ENCODE measurements around the gene PCLO. TPM values are rescaled to one million over a fixed set of nuclear protein-coding genes. Genes with fewer than 3 reads are reported as not detected.

The PCLO gene
- total and polyA plus RNA-seq, 2 of the 4 experiments (the other 2 are of a cell fraction): under 0.01 to 0.05 TPM

DNA sequence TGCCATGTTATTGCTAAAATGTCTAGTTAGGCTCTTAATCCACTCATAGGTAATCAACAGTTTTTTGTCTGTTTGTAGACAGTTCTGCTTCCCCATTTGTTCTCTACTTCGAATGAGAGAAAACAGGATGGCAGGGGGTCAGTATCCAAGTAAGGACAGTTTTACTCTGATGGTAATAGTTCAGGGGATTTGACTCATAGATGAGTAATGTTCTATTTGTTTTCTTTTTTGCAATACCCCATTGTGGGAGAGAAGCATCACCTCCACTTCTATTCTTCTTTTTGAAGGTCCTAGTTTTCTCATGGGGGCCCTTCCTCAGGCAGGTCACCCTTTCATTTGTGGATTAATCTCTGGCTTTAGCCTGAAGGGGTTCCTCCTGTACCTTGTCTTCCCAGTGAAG is 13.9 kb downstream of the PCLO start:
- WGBS, 2 experiments (ENCODE audit: extremely low coverage in 2 of 2, insufficient read length in 1 of 2): no CpG with 5 or more reads among the region's 1 CpG
- no peak overlapping the region for H2BK15ac ChIP-seq (ENCODE audit: low read depth, low read length)
- H2BK120ac ChIP-seq (ENCODE audit: low read depth, low read length): no peak overlapping the region
- no TSS peak for BruUV-seq (replicated peaks)
- dilution Hi-C loops (cut with HindIII; ENCODE audit: low sequenced_read_pairs, unreplicated experiment): no loop called here
- in situ Hi-C loops (cut with MboI; ENCODE audit: low sequenced_read_pairs): no loop called here
- H3K79me1 ChIP-seq (ENCODE audit: low read depth in 1 of 2, low read length in 2 of 2): no peaks in the 10 kb centered on the region
- no peak for TF ChIP-seq POLR2A (IDR thresholded peaks at IDR 0.05; ENCODE audit: low read depth, low read length)
- TF ChIP-seq, protein P1, sequence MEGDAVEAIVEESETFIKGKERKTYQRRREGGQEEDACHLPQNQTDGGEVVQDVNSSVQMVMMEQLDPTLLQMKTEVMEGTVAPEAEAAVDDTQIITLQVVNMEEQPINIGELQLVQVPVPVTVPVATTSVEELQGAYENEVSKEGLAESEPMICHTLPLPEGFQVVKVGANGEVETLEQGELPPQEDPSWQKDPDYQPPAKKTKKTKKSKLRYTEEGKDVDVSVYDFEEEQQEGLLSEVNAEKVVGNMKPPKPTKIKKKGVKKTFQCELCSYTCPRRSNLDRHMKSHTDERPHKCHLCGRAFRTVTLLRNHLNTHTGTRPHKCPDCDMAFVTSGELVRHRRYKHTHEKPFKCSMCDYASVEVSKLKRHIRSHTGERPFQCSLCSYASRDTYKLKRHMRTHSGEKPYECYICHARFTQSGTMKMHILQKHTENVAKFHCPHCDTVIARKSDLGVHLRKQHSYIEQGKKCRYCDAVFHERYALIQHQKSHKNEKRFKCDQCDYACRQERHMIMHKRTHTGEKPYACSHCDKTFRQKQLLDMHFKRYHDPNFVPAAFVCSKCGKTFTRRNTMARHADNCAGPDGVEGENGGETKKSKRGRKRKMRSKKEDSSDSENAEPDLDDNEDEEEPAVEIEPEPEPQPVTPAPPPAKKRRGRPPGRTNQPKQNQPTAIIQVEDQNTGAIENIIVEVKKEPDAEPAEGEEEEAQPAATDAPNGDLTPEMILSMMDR (conservative IDR thresholded peaks at IDR 0.05; ENCODE audit: low read depth, low read length): no peak
- no peak for TF ChIP-seq RAD21 (IDR thresholded peaks at IDR 0.05; ENCODE audit: low read length)
- no peak for TF ChIP-seq MAZ (IDR thresholded peaks at IDR 0.05; ENCODE audit: borderline replicate concordance, low read depth, low read length)
- TF ChIP-seq, protein P2, sequence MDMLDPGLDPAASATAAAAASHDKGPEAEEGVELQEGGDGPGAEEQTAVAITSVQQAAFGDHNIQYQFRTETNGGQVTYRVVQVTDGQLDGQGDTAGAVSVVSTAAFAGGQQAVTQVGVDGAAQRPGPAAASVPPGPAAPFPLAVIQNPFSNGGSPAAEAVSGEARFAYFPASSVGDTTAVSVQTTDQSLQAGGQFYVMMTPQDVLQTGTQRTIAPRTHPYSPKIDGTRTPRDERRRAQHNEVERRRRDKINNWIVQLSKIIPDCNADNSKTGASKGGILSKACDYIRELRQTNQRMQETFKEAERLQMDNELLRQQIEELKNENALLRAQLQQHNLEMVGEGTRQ (IDR thresholded peaks at IDR 0.05; ENCODE audit: low read depth, low read length): no peak
- TF ChIP-seq MXI1 (IDR thresholded peaks at IDR 0.05; ENCODE audit: borderline replicate concordance, low read depth, low read length): no peak
- no peak for TF ChIP-seq CHD1 (IDR thresholded peaks at IDR 0.05; ENCODE audit: low read depth, low read length)
- TF ChIP-seq, protein P3, sequence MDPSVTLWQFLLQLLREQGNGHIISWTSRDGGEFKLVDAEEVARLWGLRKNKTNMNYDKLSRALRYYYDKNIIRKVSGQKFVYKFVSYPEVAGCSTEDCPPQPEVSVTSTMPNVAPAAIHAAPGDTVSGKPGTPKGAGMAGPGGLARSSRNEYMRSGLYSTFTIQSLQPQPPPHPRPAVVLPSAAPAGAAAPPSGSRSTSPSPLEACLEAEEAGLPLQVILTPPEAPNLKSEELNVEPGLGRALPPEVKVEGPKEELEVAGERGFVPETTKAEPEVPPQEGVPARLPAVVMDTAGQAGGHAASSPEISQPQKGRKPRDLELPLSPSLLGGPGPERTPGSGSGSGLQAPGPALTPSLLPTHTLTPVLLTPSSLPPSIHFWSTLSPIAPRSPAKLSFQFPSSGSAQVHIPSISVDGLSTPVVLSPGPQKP (IDR thresholded peaks at IDR 0.05; ENCODE audit: borderline replicate concordance, low read depth, low read length): no peak
- TF ChIP-seq CEBPB (IDR thresholded peaks at IDR 0.05; ENCODE audit: low read depth, low read length): no peak
- no peak for TF ChIP-seq FOS (IDR thresholded peaks at IDR 0.05; ENCODE audit: low read depth, low read length)
- TF ChIP-seq BHLHE40 (IDR thresholded peaks at IDR 0.05; ENCODE audit: low read depth, low read length): no peak
- no peak for TF ChIP-seq SMC3 (IDR thresholded peaks at IDR 0.05; ENCODE audit: low read depth, low read length)
- TF ChIP-seq RFX5 (IDR thresholded peaks at IDR 0.05; ENCODE audit: low read depth, low read length): no peak
- TF ChIP-seq RCOR1 (IDR thresholded peaks at IDR 0.05; ENCODE audit: insufficient replicate concordance, low read length): no peak
- no peak for TF ChIP-seq NFE2L2 (IDR thresholded peaks at IDR 0.05; ENCODE audit: low read depth, low read length)
- TF ChIP-seq MAFK (IDR thresholded peaks at IDR 0.05; ENCODE audit: low read depth, low read length): no peak
- H3K36me3 ChIP-seq (ENCODE audit: control insufficient read depth, insufficient read depth, low read length): no peaks in the 10 kb centered on the region
- H3K23ac ChIP-seq (ENCODE audit: low read depth, low read length): no peak overlapping the region
- H3K4me1 ChIP-seq (ENCODE audit: control insufficient read depth, insufficient read depth, low read length): no peaks in the 10 kb centered on the region
- ATAC-seq (ENCODE audit: low read depth): no peak
- H3K18ac ChIP-seq (ENCODE audit: low read depth, low read length): no peak overlapping the region
- H3K9me1 ChIP-seq (ENCODE audit: insufficient read depth, low read length): no peaks in the 10 kb centered on the region
- H4K20me1 ChIP-seq (ENCODE audit: insufficient read depth, low read length): no peaks in the 10 kb centered on the region
- DNase-seq: no peak
- H2AFZ ChIP-seq (replicated peaks; ENCODE audit: low read length, poor library complexity): no peak overlapping the region
- no peak overlapping the region for H3K56ac ChIP-seq (ENCODE audit: extremely low read depth, insufficient read depth, low read length)
- no peak overlapping the region for H4K91ac ChIP-seq (ENCODE audit: insufficient read depth, low read depth, low read length)
- H4K8ac ChIP-seq (ENCODE audit: low read depth in 2 of 2, low read length in 2 of 2): no peak overlapping the region
- no peak overlapping the region for H3K9ac ChIP-seq (ENCODE audit: low read depth, low read length)
- no peak overlapping the region for H3K4me3 ChIP-seq (ENCODE audit: insufficient read depth, low read depth, low read length)
- H2BK20ac ChIP-seq (ENCODE audit: low read depth, low read length): no peak overlapping the region
- H3K4me2 ChIP-seq (ENCODE audit: low read depth, low read length): no peak overlapping the region
- H3K27me3 ChIP-seq (ENCODE audit: control insufficient read depth, insufficient read depth, low read length): no peaks in the 10 kb centered on the region
- no peak overlapping the region for H3K4ac ChIP-seq (ENCODE audit: low read depth, low read length)
- no peaks in the 10 kb centered on the region for H3K9me3 ChIP-seq (ENCODE audit: control insufficient read depth, insufficient read depth, low read length)
- POLR2A ChIA-PET (ENCODE audit: unreplicated experiment): no interaction called here
- no peak overlapping the region for H2AK9ac ChIP-seq (replicated peaks; ENCODE audit: low read depth, low read length, poor library complexity)
- H3K14ac ChIP-seq (replicated peaks; ENCODE audit: low read depth, low read length): no peak overlapping the region
- H3K27ac ChIP-seq (ENCODE audit: insufficient read depth, low read length): no peak overlapping the region
- no peak overlapping the region for H2BK5ac ChIP-seq (ENCODE audit: low read depth, low read length, poor library complexity, severe bottlenecking)
- no peak overlapping the region for H4K5ac ChIP-seq (ENCODE audit: low read depth, low read length)
- CTCF ChIA-PET: no interaction called here
- H2AK5ac ChIP-seq (ENCODE audit: low read depth, low read length): no peak overlapping the region
- intact Hi-C loops (cut with micrococcal nuclease): no loop called here
